CD14-positive monocyte (primary cell): ENCODE results near the gene CFLAR. TPM values are rescaled to one million over a fixed set of nuclear protein-coding genes. Genes with fewer than 3 reads are reported as not detected.

ENCODE experiments used
- DNase-seq, 3 donors: peaks; one replicate each; pipeline ENCODE4 v3.0.0-alpha.2; 2011 to 2022
- H2AFZ ChIP-seq: 2 replicates; pipeline ENCODE4 v1.6.0; 2012; ENCODE audit warnings: mild to moderate bottlenecking, low read depth, low read length, inconsistent platforms; ENCODE audit not compliant: insufficient read depth, poor library complexity, severe bottlenecking
- H3K27ac ChIP-seq, 2 donors: 1 replicate in 1 of 2; 2 replicates in 1 of 2; pipeline ENCODE4 v1.5.1; 2012 to 2013; ENCODE audit warnings: low read length in 2 of 2, control low read depth in 1 of 2, inconsistent platforms in 1 of 2, low read depth in 1 of 2, mild to moderate bottlenecking in 1 of 2
- H3K27me3 ChIP-seq, 2 donors: one replicate each; pipeline versions ENCODE4 v1.6.0 to v1.6.1; 2011 to 2013; ENCODE audit warnings: low read length in 2 of 2; ENCODE audit not compliant: control insufficient read depth in 2 of 2, insufficient read depth in 2 of 2
- H3K36me3 ChIP-seq, 2 donors: replicated peaks in 1 of 2; 1 replicate in 1 of 2; 2 replicates in 1 of 2; pipeline versions ENCODE4 v1.5.1 to v1.6.1; 2012 to 2013; ENCODE audit warnings: low read length in 2 of 2, control low read depth in 1 of 2, inconsistent platforms in 1 of 2, mild to moderate bottlenecking in 1 of 2; ENCODE audit not compliant: insufficient read depth in 2 of 2, control insufficient read depth in 1 of 2
- H3K4me1 ChIP-seq, 2 donors: 1 replicate in 1 of 2; 2 replicates in 1 of 2; pipeline versions ENCODE4 v1.5.1 to v1.6.1; 2012 to 2013; ENCODE audit warnings: low read length in 2 of 2, control low read depth in 1 of 2, inconsistent platforms in 1 of 2, mild to moderate bottlenecking in 1 of 2, moderate library complexity in 1 of 2; ENCODE audit not compliant: insufficient read depth in 2 of 2, control insufficient read depth in 1 of 2
- H3K4me2 ChIP-seq: replicated peaks from 2 replicates; pipeline ENCODE3; 2012; ENCODE audit warnings: low read length, moderate library complexity, mild to moderate bottlenecking; ENCODE audit not compliant: poor library complexity, severe bottlenecking; ENCODE audit errors: extremely low read depth
- H3K4me3 ChIP-seq, 3 experiments: fragments of 200-600 bp in 1 of 3; sonication (generic) in 1 of 3; replicated peaks in 1 of 3; 1 replicate in 2 of 3; 2 replicates in 1 of 3; pipeline ENCODE4 v1.5.1; 2011 to 2013; ENCODE audit warnings: low read length in 3 of 3, mild to moderate bottlenecking in 3 of 3, control low read depth in 2 of 3, low read depth in 2 of 3, inconsistent platforms in 1 of 3, moderate library complexity in 1 of 3
- H3K79me2 ChIP-seq: 2 replicates; pipeline ENCODE4 v1.6.0; 2012; ENCODE audit warnings: mild to moderate bottlenecking, control low read depth, inconsistent platforms, low read length, moderate library complexity; ENCODE audit not compliant: insufficient read depth
- H3K9ac ChIP-seq: 2 replicates; pipeline ENCODE4 v1.6.0; 2017; ENCODE audit warnings: low read length, mild to moderate bottlenecking; ENCODE audit not compliant: insufficient read depth, poor library complexity, severe bottlenecking
- H3K9me3 ChIP-seq, 2 donors: replicated peaks in 1 of 2; 1 replicate in 1 of 2; 2 replicates in 1 of 2; pipeline versions ENCODE4 v1.5.1 to v1.6.1; 2012 to 2013; ENCODE audit warnings: low read length in 2 of 2, control low read depth in 1 of 2; ENCODE audit not compliant: control insufficient read depth in 1 of 2, insufficient read depth in 1 of 2
- H4K20me1 ChIP-seq: 2 replicates; pipeline ENCODE4 v1.6.0; 2012; ENCODE audit warnings: mild to moderate bottlenecking, low read length, control low read depth, moderate library complexity; ENCODE audit not compliant: insufficient read depth
- H3K27ac Mint-ChIP-seq, 7 donors: one replicate each; pipeline ENCODE4 v1.8.0; 2020; ENCODE audit warnings: mild to moderate bottlenecking in 7 of 7, mixed read lengths in 7 of 7, moderate library complexity in 6 of 7, inconsistent platforms in 2 of 7
- H3K27me3 Mint-ChIP-seq, 3 donors: one replicate each; pipeline ENCODE4 v1.8.0; 2021 to 2022; ENCODE audit warnings: low read depth in 3 of 3, mild to moderate bottlenecking in 3 of 3, mixed read lengths in 3 of 3, moderate library complexity in 3 of 3, inconsistent platforms in 1 of 3
- H3K36me3 Mint-ChIP-seq, 2 donors: one replicate each; pipeline ENCODE4 v1.8.0; 2020; ENCODE audit warnings: mixed read lengths in 2 of 2, inconsistent platforms in 1 of 2, mild to moderate bottlenecking in 1 of 2
- H3K4me1 Mint-ChIP-seq: one replicate; pipeline ENCODE4 v1.8.0; 2020; ENCODE audit warnings: mild to moderate bottlenecking, mixed read lengths
- H3K4me3 Mint-ChIP-seq, 2 donors: one replicate each; pipeline ENCODE4 v1.8.0; 2020; ENCODE audit warnings: mild to moderate bottlenecking in 2 of 2, mixed read lengths in 2 of 2, moderate library complexity in 1 of 2
- H3K9me3 Mint-ChIP-seq, 7 donors: one replicate each; pipeline ENCODE4 v1.8.0; 2020 to 2022; ENCODE audit warnings: mixed read lengths in 7 of 7, mild to moderate bottlenecking in 6 of 7, moderate library complexity in 6 of 7, inconsistent platforms in 2 of 7
- WGBS: methylation state at CpG from one replicate; pipeline ENCODE4 v1.1.5; 2013; ENCODE audit warnings: missing lambda C conversion rate; ENCODE audit not compliant: insufficient coverage; 5-methylcytosine and 5-hydroxymethylcytosine counted together
- intact Hi-C, 2 donors: fragments of 100-400 bp; cut with micrococcal nuclease; formaldehyde crosslinking; loops; one replicate each; pipeline versions ENCODE4 v1.15.0 to v1.15.1; 2023
- polyA plus RNA-seq, 3 donors: library from polyadenylated mRNA; depleted of rRNA in 1 of 3; unstranded in 2 of 3; stranded (reverse) in 1 of 3; fragments of 300-500 nt in 2 of 3; fragments of >200 nt in 1 of 3; fragmentation: Illumina TruSeq in 2 of 3; gene quantifications; 1 replicate in 2 of 3; 2 replicates in 1 of 3; pipeline ENCODE4 v1.2.3, GENCODE V29; 2012 to 2021
- small RNA-seq: library from RNA; depleted of rRNA; stranded (forward); fragments of <200 nt; gene quantifications from one replicate; pipeline ENCODE3, GENCODE V24; 2012; ENCODE audit warnings: low read depth; ENCODE audit not compliant: insufficient read length
- TF ChIP-seq, protein P1 (sequence below): fragments of 200-600 bp; IDR thresholded peaks from one replicate; pipeline ENCODE4 v1.8.0; 2022; ENCODE audit warnings: antibody characterized with exemption, mild to moderate bottlenecking

The CFLAR gene
- polyA plus RNA-seq, 3 donors = 79.4 to 149 (median 79.5) TPM

DNA sequence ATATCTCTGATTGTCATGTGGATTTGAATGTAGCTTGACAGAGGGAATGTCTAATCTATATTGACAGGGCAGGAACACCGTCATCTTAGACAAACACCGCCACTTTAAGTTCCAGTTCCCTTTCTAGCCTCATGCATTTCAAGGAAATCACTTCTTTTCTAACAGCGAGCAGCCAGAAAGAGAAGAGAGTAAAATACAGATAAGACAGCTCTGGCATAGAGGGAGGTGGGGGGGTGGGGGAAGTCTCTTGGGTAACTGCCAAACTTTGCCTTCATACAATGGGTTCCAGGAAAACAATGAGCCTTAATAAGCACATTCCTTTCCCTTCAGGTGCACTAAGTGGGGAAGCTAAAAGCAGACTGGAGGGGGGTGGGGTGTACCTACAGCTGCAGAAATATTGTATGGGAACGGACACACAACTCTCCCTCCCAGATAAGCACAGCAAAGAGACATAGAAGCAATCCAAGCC, 104.2 kb downstream of the CFLAR start:
- Histone ChIP-seq H3K4me1 (peaks cover 14% of the 10 kb centered on the region in 2 donors), H2AFZ (no peak overlapping the region), H3K9ac (no peak overlapping the region), H4K20me1 (peaks cover 4% of the 10 kb centered on the region), H3K79me2 (peaks cover 6% of the 10 kb centered on the region), H3K36me3 (peaks cover 38 to 68% of the 10 kb centered on the region in 2 donors), H3K9me3 (no peaks in the 10 kb centered on the region), H3K4me3 (no peak overlapping the region), H3K27me3 (no peaks in the 10 kb centered on the region), H3K4me2 (no peak overlapping the region), H3K27ac (peak overlapping the region in 1 of 2 donors; percentile 59)
- H3K27ac Mint-ChIP-seq = peak overlapping the region in 5 of 7 donors; percentile 56 to 79 (median 71)
- H3K9me3 Mint-ChIP-seq = no peaks in the 10 kb centered on the region
- H3K4me1 Mint-ChIP-seq = peaks cover 31% of the 10 kb centered on the region
- intact Hi-C loops = no loop called here
- TF ChIP-seq, protein P1, sequence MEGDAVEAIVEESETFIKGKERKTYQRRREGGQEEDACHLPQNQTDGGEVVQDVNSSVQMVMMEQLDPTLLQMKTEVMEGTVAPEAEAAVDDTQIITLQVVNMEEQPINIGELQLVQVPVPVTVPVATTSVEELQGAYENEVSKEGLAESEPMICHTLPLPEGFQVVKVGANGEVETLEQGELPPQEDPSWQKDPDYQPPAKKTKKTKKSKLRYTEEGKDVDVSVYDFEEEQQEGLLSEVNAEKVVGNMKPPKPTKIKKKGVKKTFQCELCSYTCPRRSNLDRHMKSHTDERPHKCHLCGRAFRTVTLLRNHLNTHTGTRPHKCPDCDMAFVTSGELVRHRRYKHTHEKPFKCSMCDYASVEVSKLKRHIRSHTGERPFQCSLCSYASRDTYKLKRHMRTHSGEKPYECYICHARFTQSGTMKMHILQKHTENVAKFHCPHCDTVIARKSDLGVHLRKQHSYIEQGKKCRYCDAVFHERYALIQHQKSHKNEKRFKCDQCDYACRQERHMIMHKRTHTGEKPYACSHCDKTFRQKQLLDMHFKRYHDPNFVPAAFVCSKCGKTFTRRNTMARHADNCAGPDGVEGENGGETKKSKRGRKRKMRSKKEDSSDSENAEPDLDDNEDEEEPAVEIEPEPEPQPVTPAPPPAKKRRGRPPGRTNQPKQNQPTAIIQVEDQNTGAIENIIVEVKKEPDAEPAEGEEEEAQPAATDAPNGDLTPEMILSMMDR = no peak
- peaks cover 66 to 70% of the 10 kb centered on the region in 2 donors for H3K36me3 Mint-ChIP-seq
- no CpG with 5 or more reads among the region's 4 CpGs for WGBS
- no peak for DNase-seq
- H3K27me3 Mint-ChIP-seq = peaks cover 0 to 3% (median 0%) of the 10 kb centered on the region in 3 donors
- peak overlapping the region in 1 of 2 donors; percentile 6 for H3K4me3 Mint-ChIP-seq

DNA sequence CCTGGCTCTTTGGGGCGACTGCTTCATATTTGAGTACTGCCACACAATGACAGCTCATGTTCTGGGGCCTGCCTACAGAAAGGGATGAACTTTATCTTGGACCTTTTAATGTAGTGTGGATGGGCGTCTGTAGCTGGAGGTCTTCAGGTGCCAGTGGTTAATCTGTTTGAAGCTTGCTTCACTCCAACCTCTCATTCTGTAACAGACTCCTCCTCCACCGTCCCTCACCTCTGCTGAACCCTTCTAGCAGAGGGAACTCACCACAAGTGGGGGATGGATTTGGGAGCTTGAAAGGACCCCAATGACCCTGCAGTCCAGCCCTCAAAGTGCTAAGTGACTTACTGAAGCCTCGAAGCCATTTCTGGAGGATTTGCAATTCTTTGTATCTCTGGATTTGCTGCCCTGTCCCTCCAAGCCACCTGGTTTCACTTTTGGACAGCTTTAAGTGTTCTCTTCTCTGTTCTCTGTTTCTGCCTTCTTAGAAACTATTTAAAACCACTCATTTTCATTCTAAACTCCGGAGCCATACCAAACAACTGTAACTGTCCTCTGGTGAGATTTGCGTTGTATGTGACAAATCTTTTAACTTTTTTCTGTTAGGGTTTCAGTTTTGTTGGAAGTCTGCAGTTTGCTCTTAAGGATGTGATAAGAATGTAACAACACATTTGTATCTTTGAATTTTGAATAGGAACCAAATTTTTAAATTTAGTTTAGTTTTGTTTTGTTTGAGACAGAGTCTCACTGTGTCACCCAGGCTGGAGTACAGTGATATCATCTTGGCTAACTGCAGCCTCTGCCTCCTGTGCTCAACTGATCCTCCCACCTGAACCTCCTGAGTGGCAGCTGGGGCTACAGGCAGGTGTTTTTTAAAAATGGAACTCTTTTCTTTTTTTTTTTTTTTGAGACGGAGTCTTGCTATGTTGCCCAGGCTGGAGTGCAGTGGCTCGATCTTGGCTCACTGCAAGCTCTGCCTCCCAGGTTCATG, 107.4 kb downstream of the CFLAR start:
- peaks cover 39% of the 10 kb centered on the region for H3K4me1 Mint-ChIP-seq
- no peaks in the 10 kb centered on the region for H3K27me3 ChIP-seq
- intact Hi-C loops = no loop called here
- TF ChIP-seq, protein P1 = no peak
- peaks cover 14 to 16% of the 10 kb centered on the region in 2 donors for H3K4me1 ChIP-seq
- H3K36me3 ChIP-seq = peaks cover 16 to 44% of the 10 kb centered on the region in 2 donors
- H3K27me3 Mint-ChIP-seq = peaks cover 0 to 3% (median 2%) of the 10 kb centered on the region in 3 donors
- H3K4me3 ChIP-seq = no peak overlapping the region
- H3K9me3 Mint-ChIP-seq = no peaks in the 10 kb centered on the region
- peaks cover 46 to 47% of the 10 kb centered on the region in 2 donors for H3K36me3 Mint-ChIP-seq
- no peaks in the 10 kb centered on the region for H3K79me2 ChIP-seq
- WGBS = no CpG with 5 or more reads among the region's 8 CpGs
- no peak overlapping the region for H2AFZ ChIP-seq
- no peak overlapping the region for H3K4me2 ChIP-seq
- H3K4me3 Mint-ChIP-seq = no peak overlapping the region
- DNase-seq = no peak
- H4K20me1 ChIP-seq = no peaks in the 10 kb centered on the region
- no peaks in the 10 kb centered on the region for H3K9me3 ChIP-seq
- H3K9ac ChIP-seq = no peak overlapping the region
- H3K27ac ChIP-seq = no peak overlapping the region
- H3K27ac Mint-ChIP-seq = peak overlapping the region in 5 of 7 donors; percentile 6 to 73 (median 58)

Small RNA genes lying within 50 kb of the gene (small RNA-seq; reads per million reads assigned to genes)
- gene AC007283.2 (not detected), gene MTND4LP13 (not detected), gene RNU6-1206P (not detected), gene RNU7-45P (not detected)

Other genes starting within 250 kb of the CFLAR start
- 10 to 100 TPM; 12.3 to 34.6 (median 20.4) TPM for gene PPIL3, start 227.1 kb upstream of the CFLAR start, polyA plus RNA-seq
- gene NIF3L1, start 226.8 kb upstream of the CFLAR start, polyA plus RNA-seq = 10 to 100 TPM; 16.2 to 18.0 (median 16.9) TPM
- 1 to 10 TPM; 3.1 to 5.4 (median 3.9) TPM for gene ORC2, start 152.5 kb upstream of the CFLAR start, polyA plus RNA-seq
- gene HYCC2, start 44.5 kb upstream of the CFLAR start, polyA plus RNA-seq = 10 to 100 TPM in 1 of 3 donors, 1 to 10 TPM in 2; 6.8 to 10.2 (median 7.7) TPM
- 100 to 1,000 TPM in 2 of 3 donors, 10 to 100 TPM in 1; 26.3 to 340 (median 313) TPM for gene NDUFB3, start 44.2 kb upstream of the CFLAR start, polyA plus RNA-seq
- gene CASP10, start 67.0 kb downstream of the CFLAR start, polyA plus RNA-seq = 10 to 100 TPM; 17.7 to 23.3 (median 18.9) TPM
- 100 to 1,000 TPM in 1 of 3 donors, 10 to 100 TPM in 2; 40.0 to 123 (median 80.7) TPM for gene CASP8, start 144.4 kb downstream of the CFLAR start, polyA plus RNA-seq
- gene FLACC1, start 241.2 kb downstream of the CFLAR start, polyA plus RNA-seq = under 1 TPM in 2 of 3 donors, not detected in 1; 0.16 to 0.91 TPM